ENCODE data around the gene AGFG1.
A peak's percentile ranks its signal among the peaks of the same experiment; 100 is the strongest.

Gene AGFG1

GRCh38 chr2:227462462-227462951 is 9.4 kb upstream of the AGFG1 start:
- peak in 1 of 2 donors; percentile 35 for DNase-seq (ENCODE audit: low read depth in 2 of 2)

DNA sequence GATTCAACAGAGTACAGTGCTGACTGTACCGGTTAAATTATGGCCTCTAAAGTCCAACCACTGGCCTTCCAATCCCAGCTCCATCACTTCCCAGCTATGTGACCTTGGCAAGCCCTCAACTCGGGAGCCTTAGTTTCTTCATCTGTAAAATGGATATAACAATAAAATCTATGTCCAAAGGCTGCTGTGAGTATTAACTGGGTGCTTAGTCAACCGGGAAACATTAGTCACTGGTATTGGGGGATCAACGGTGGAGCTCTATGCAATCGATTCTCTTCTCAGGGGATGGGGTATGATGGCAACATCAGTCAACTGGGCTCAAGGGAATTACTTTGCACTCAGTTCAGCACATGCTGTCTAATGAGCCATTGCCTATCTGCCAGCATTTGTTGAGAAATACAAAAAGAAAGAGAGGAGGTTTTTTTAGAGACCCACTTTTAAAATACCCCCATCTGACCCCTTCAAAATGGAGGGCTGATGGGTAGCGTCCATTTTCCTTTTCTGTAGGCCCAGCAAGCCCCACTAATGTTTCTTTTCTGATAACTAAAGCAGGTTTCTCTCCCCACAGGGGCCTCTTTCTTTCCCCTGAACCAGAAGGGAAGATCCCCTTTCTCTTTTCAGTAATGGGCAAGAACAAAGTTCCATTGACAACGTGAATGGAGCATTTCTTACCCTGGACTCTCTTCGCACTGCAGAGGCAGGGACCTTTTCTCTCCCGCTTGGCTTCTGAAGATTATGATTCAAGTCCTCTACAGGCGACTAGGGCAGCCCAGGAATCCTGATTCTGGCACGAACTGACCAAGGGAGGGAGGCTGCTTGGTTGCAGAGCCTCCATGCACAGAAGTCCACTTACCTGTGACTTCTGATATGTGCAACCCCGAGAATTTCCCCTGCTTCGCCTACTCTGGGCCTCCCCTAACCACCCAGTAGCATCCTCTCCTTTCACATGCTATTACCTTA is 8.7 kb upstream of the AGFG1 start:
- DNase-seq (ENCODE audit: low read depth in 2 of 2) = no peak

DNA sequence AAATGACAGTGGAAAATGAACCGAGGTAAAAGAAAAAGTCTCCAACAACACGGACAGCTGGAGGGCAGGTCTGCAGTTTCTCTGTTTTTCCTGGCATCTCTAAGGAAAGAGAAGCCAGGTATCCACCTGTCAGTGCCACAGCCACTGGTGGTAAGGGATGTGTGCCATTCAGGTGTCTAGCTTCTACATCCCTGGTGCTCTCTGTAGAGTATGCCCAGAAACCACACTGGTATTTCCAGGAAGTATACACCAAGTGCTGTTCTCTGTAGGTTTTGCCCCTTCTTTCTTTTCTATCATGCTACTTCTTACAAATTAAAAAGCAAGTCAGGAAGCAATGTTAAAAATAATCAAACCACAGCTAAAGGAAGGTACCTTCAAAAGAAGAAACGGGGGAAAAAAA is 7.6 kb upstream of the AGFG1 start:
- no peak for DNase-seq (ENCODE audit: low read depth in 2 of 2)

DNA sequence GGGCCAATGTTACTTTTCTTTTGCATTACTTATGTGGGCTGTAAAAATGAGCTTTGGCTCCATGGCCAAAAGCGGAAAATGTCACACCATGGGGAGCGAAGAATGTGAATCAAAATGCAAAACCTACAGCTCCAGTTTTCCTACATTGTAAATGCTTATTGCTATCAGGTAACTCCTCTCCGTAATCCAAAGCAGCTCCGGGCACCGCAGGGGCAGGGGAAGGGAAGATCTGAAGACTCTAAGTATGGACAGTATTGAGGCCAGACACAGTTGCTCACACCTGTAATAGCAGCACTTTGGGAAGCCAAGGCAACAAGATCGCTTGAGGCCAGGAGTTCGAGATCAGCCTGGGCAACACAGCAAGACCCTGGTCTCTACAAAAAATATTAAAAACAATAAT is 7.1 kb upstream of the AGFG1 start:
- no peak for DNase-seq (ENCODE audit: low read depth in 2 of 2)

- DNase-seq (ENCODE audit: low read depth in 2 of 2) = no peak
Observed at GRCh38 chr2:227466887-227467600, 4.9 kb upstream of the AGFG1 start.

DNA sequence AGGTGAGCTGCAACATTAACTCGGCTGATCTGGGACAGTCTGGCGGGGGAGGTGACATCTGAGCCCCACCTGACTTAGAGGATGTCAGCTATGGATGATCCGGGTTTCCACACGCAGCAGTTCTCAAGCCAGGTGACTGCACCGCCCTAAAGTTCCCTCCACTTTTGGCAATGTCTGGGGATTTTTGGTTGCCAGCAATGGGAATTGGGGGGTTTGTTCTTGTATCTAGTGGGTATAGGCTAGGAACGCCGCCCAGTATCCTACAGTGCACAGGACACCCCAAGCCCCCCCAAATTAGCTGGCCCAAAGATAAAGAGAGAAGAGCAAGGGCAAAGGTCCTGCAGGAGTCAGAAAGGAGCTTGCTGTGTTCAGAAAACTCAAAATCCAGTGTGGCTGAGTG is 544 bp upstream of the AGFG1 start:
- DNase-seq (ENCODE audit: low read depth in 2 of 2) = no peak

DNA sequence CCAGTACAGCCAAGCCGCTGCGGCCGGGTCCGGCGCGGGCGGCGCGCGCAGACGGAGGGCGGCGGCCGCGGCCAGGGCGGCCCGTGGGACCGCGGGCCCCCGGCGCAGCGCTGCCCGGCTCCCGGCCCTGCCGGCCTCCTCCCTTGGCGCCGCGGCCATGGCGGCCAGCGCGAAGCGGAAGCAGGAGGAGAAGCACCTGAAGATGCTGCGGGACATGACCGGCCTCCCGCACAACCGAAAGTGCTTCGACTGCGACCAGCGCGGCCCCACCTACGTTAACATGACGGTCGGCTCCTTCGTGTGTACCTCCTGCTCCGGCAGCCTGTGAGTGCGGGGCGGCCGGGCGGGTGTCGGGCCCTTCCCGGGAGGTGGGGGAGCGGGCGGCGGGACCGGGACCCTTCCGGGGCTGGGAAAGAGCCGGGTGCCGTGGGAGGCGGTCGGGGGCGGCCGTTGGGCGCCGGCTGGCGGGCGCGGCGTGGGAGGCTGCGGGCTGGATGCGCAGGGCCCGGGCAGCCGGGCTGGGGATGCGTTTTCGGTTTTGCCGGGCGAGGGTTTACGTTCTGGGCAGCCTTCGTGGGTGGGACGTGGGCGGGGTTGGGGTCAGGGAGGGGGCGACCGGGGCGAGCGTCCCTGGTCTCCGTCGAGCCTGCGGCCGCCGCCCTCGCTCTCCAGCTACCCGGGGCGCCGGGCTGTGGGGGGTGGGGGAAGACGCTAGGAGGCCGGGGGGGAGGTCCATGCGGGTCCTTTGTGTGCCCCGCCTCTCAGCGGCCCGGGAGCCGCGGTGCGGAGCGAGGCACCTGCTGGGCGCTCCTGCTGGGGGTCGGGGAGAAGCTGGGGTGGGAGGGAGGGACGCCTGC is 537 bp downstream of the AGFG1 start:
- no peak for DNase-seq (ENCODE audit: low read depth in 2 of 2)

DNA sequence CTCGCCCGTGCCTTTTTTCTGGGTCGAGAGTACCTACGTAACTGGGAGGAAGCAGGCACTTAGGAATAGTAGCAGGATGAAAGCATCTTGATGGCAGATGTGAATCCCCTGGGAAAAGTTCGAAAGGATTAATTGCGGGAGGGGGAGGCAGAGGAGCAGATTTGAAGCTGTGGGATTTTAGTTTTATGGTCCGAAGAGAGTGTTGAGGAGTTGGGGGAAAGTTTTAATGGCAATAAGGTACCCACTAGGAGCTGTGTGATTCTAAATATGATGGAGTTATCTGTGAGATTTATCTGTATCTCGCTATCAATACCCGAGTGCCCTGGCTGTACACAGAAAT is 1.1 kb downstream of the AGFG1 start:
- DNase-seq (ENCODE audit: low read depth in 2 of 2) = no peak

GRCh38 chr2:227473806-227474205 is 1.9 kb downstream of the AGFG1 start:
- DNase-seq (ENCODE audit: low read depth in 2 of 2) = no peak

DNA sequence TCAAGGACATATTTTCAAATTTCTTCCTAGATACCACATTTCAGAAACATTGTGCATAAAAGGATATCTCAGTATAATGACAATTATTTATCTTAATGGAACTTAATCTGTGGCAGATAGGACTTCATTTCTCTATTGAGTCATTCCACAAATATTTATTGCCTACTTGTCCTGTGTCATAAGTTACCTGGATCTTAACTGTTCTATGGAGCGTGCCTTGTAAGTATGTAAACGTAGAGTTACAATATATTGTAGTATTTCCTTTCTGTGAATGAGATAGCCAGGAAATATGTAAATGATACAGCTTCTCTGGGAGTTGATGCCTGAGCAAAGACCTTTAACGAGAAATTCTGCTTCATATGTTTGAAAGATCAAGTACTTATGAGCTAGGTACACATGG is 2.5 kb downstream of the AGFG1 start:
- DNase-seq (ENCODE audit: low read depth in 2 of 2) = no peak

- DNase-seq (ENCODE audit: low read depth in 2 of 2) = no peak
Observed at GRCh38 chr2:227477291-227477690, 5.3 kb downstream of the AGFG1 start.

DNA sequence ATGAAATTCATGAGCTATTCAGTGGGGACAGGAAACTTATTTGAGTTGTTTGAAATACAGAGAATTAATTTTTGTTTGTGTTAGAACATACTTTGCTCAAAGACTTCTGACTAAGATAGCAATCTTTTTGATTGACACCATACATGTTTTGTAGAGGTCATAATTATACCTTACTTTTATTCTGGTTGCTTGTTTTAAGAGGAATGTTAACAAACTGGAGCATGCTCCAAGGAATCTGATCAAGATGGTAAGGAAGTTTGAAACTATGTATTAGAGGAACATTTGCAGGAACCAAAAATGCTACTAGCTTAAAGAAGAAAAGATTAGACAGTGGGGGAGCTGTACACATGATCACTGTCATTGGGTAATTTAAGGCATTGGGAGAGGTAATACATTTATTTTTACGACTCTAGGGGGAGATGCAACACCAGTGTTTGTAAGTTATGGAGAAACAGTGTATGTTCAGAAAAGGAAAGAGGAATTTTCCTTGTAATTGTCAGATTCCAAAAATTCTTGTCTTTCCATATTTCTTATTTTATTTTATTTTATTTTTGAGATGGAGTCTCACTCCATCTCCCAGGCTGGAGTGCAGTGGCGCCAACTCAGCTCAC is 8.0 kb downstream of the AGFG1 start:
- DNase-seq (ENCODE audit: low read depth in 2 of 2) = no peak

DNA sequence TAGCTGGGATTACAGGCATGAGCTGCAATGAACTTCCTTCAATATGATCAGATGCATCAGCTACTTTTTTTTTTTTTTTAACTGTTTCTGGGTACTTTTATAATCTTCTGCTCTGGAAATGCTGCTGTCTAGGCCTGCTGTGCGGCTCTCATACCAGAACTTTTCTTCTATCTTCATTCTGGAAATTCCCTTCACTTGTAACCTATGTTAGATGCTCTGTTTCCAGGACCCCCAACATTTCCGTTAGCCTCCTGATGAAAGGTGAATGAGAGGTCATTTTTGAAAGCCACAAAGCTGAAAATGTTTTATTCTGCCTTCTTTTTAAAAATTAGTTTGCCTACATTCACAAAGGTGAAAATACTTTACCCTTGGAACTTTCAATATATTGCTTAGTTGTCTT is 8.6 kb downstream of the AGFG1 start:
- no peak for DNase-seq (ENCODE audit: low read depth in 2 of 2)

DNA sequence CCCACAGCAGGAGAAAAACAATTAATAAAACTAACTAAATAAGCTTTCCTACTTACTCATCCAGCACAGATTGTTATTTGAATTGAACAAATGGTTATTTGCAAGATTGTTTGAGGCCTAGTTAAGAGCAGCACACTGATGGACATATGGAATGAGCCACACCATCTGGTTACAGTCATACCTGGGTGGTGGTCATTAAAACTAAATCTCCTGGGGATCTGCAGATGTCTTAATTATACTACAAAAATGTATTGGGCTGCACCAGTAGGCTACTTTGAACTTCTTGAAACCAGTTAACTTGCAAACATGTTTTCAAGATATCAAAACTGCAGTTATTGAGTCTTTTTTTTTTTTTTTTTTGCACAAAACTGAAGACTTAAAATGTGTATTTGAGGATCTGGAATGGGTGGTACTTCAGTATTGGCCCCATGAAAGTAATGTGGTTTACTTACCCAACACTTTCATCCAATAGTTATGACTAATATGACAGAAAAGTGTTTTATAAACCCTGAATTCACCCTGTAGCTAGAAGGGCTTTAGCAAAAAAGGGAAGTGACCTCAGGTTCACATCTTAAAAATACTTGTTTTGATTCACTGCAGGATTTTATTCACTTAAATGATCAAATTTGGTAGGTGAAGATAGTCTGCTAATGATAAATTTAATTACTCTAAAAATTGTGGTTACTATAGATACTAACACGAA is 10.8 kb downstream of the AGFG1 start:
- no peak for DNase-seq (ENCODE audit: low read depth in 2 of 2)

GRCh38 chr2:227485429-227485828 is 13.5 kb downstream of the AGFG1 start:
- DNase-seq (ENCODE audit: low read depth in 2 of 2) = no peak

- no peak for DNase-seq (ENCODE audit: low read depth in 2 of 2)
Observed at GRCh38 chr2:227486688-227487087, 14.7 kb downstream of the AGFG1 start.

DNA sequence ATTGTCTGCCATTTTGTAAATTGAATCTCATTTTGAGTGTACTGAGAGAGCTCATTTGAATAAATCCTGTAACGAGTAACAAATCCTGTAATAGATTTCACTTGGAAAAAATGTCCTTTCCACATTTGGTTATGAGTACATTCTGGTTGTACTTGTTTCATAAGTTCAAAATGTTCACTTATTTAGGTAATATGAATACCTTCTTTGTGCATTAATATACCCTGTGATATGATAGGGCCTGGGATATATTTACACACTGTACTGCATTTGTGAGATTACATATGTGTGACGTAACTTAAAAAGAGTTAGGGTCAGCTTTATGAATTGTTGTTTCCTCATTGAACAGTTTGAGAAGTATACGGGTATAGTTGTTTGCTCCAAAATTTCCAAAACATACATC is 16.1 kb downstream of the AGFG1 start:
- DNase-seq (ENCODE audit: low read depth in 2 of 2) = no peak

DNA sequence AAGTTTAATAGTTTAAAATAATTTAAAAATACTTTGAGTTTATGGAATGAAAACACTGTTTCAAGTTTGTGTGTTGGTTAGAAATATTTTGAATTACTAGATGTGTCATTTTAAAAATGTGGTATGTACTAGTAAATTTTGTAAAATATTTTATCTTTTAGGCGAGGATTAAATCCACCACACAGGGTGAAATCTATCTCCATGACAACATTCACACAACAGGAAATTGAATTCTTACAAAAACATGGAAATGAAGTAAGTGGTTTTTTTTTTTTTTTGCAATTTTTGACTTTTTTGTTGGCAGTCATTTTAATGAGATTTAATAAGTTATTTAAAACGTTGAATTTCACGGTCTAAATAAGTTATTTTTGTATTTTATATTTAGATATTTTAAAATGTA is 19.4 kb downstream of the AGFG1 start:
- DNase-seq (ENCODE audit: low read depth in 2 of 2) = no peak

- DNase-seq (ENCODE audit: low read depth in 2 of 2) = no peak
Observed at GRCh38 chr2:227493524-227493923, 21.6 kb downstream of the AGFG1 start.

DNA sequence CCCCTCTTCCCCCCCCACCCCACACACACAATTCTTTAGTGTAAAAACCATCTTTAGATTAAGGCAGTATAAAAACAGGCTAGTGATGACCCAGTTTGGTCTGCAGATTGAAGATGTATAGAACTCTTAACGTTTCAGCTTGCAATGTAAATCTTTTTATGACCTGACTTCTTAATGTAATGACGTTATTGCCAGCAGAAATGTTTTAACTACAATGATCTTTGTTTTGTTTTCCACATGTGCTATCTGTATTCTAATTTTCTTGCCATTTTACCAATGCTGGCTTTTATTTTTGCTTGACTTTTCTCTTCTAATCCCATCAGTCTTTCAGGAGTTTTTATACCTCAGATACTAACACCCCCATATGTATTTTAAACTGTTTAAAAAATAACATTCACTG is 25.2 kb downstream of the AGFG1 start:
- DNase-seq (ENCODE audit: low read depth in 2 of 2) = no peak

Measured in stimulated activated CD4-positive, alpha-beta T cell treated with anti-CD3 and anti-CD28 coated beads, Interleukin-15, amount 100 ng/mL, for 48 hours (primary cell).